SK-N-SH (cell line): ENCODE data around the gene ATP11B. TPM values are rescaled to one million over a fixed set of nuclear protein-coding genes. Genes with fewer than 3 reads are reported as not detected.

Experiments used
- CTCF ChIA-PET: fragments of 300-600, 350-600 bp; formaldehyde crosslinking; extraction: SDS; loops from one replicate; lab custom pipeline; 2021; lab: Yijun Ruan, JAX
- POLR2A ChIA-PET: fragments of 350-600 bp; sonication (Branson Sonifier 250); formaldehyde crosslinking; extraction: SDS; loops from one replicate; lab custom pipeline; 2020; ENCODE audit warnings: antibody characterized with exemption, inconsistent platforms; lab: Yijun Ruan, JAX
- DNase-seq: peaks from one replicate; pipeline ENCODE4 v3.0.0; 2012
- H2AFZ ChIP-seq: fragments of 200-600 bp; sonication (generic); 2 replicates; pipeline ENCODE4 v1.8.1; 2016; ENCODE audit warnings: antibody characterized with exemption, mild to moderate bottlenecking, low read depth
- H3F3A ChIP-seq: fragments of 200-600 bp; sonication (generic); replicated peaks from 2 replicates; pipeline ENCODE3; 2016; ENCODE audit warnings: antibody characterized with exemption, mild to moderate bottlenecking; ENCODE audit not compliant: insufficient read depth
- H3K27ac ChIP-seq, 2 experiments: fragments of 200-500 bp in 1 of 2; fragments of 200-600 bp in 1 of 2; sonication (Bioruptor generic) in 1 of 2; sonication (generic), shearing (Covaris generic) in 1 of 2; 2 replicates each; pipeline versions ENCODE4 v1.5.1 to v1.6.1; 2014 to 2016; ENCODE audit warnings: low read depth in 2 of 2, inconsistent platforms in 1 of 2, low read length in 1 of 2, mild to moderate bottlenecking in 1 of 2, mixed read lengths in 1 of 2
- H3K27me3 ChIP-seq: fragments of 200-600 bp; sonication (generic), shearing (Covaris generic); 2 replicates; pipeline ENCODE4 v1.6.1; 2016; ENCODE audit warnings: mixed run types; ENCODE audit not compliant: insufficient read depth
- H3K36me3 ChIP-seq, 2 experiments: fragments of 200-500 bp in 1 of 2; fragments of 200-600 bp in 1 of 2; sonication (Bioruptor generic) in 1 of 2; sonication (generic) in 1 of 2; replicated peaks in 1 of 2; 2 replicates each; pipeline versions ENCODE3 to v1.5.1; 2014 to 2016; ENCODE audit warnings: low read length in 1 of 2, mild to moderate bottlenecking in 1 of 2; ENCODE audit not compliant: insufficient read depth in 2 of 2, control insufficient read depth in 1 of 2
- H3K4me1 ChIP-seq, 2 experiments: fragments of 200-500 bp in 1 of 2; fragments of 200-600 bp in 1 of 2; sonication (Bioruptor generic) in 1 of 2; sonication (generic), shearing (Covaris generic) in 1 of 2; 2 replicates each; pipeline versions ENCODE4 v1.5.1 to v1.6.1; 2014 to 2016; ENCODE audit warnings: low read depth in 1 of 2, low read length in 1 of 2, mixed run types in 1 of 2; ENCODE audit not compliant: insufficient read depth in 2 of 2, control insufficient read depth in 1 of 2
- H3K4me2 ChIP-seq: fragments of 200-600 bp; sonication (generic), shearing (Covaris generic); 2 replicates; pipeline ENCODE4 v1.6.1; 2017; ENCODE audit warnings: mixed run types
- H3K4me3 ChIP-seq, 2 experiments: fragments of 200-500 bp in 1 of 2; fragments of 200-600 bp in 1 of 2; sonication (Bioruptor generic) in 1 of 2; sonication (generic), shearing (Covaris generic) in 1 of 2; 2 replicates each; pipeline versions ENCODE4 v1.5.1 to v1.8.1; 2014 to 2016; ENCODE audit warnings: low read depth in 2 of 2, inconsistent platforms in 1 of 2, low read length in 1 of 2, mild to moderate bottlenecking in 1 of 2, mixed read lengths in 1 of 2, moderate library complexity in 1 of 2
- H3K79me2 ChIP-seq: fragments of 200-600 bp; sonication (generic); 2 replicates; pipeline ENCODE4 v1.8.1; 2017; ENCODE audit warnings: mild to moderate bottlenecking; ENCODE audit not compliant: insufficient read depth
- H3K9ac ChIP-seq: fragments of 200-600 bp; sonication (generic); 2 replicates; pipeline ENCODE4 v1.6.1; 2017; ENCODE audit warnings: mixed run types
- H3K9me2 ChIP-seq: fragments of 200-600 bp; sonication (generic); 2 replicates; pipeline ENCODE4 v1.6.1; 2017; ENCODE audit warnings: mixed run types
- H3K9me3 ChIP-seq: fragments of 200-600 bp; sonication (generic); 2 replicates; pipeline ENCODE4 v1.6.1; 2017; ENCODE audit warnings: mixed run types, mild to moderate bottlenecking, moderate library complexity
- H4K20me1 ChIP-seq: fragments of 200-600 bp; sonication (generic); 2 replicates; pipeline ENCODE4 v1.6.1; 2017; ENCODE audit warnings: mild to moderate bottlenecking, mixed run types; ENCODE audit not compliant: insufficient read depth
- EP300 ChIP-seq, 2 experiments: IDR thresholded peaks; 2 replicates each; pipeline versions ENCODE4 v1.4.0 to v1.6.1; 2012; ENCODE audit warnings: borderline replicate concordance in 1 of 2, low read depth in 1 of 2, low read length in 1 of 2
- EZH2phosphoT487 ChIP-seq: fragments of 200-600 bp; sonication (generic); IDR thresholded peaks from 2 replicates; pipeline ENCODE4 v1.6.1; 2017; ENCODE audit warnings: low read depth, mixed run types, mild to moderate bottlenecking, antibody characterized with exemption, moderate library complexity, borderline replicate concordance
- FOSL2 ChIP-seq: IDR thresholded peaks from 2 replicates; pipeline ENCODE4 v1.4.0; 2012; ENCODE audit warnings: low read depth, mild to moderate bottlenecking, moderate library complexity, borderline replicate concordance
- FOXJ3 ChIP-seq: sonication (generic); formaldehyde crosslinking; IDR thresholded peaks from 2 replicates; pipeline ENCODE4 v1.5.1; 2020; ENCODE audit warnings: mild to moderate bottlenecking, missing genetic modification reagents
- IRF3 ChIP-seq: fragments of 150-350 bp; IDR thresholded peaks from 2 replicates; pipeline ENCODE4 v1.6.1; 2016; ENCODE audit warnings: mild to moderate bottlenecking, low read depth, low read length
- JUND ChIP-seq: IDR thresholded peaks from 2 replicates; pipeline ENCODE4 v1.4.0; 2012
- MAX ChIP-seq: IDR thresholded peaks from 2 replicates; pipeline ENCODE4 v1.4.0; 2012; ENCODE audit warnings: low read depth
- RXRA ChIP-seq: IDR thresholded peaks from 2 replicates; pipeline ENCODE4 v1.4.0; 2012; ENCODE audit warnings: low read depth, mild to moderate bottlenecking, borderline replicate concordance
- SIN3A ChIP-seq: IDR thresholded peaks from 2 replicates; pipeline ENCODE4 v1.6.1; 2012; ENCODE audit warnings: low read depth, mild to moderate bottlenecking, low read length, moderate library complexity, borderline replicate concordance
- USF2 ChIP-seq: fragments of 150-350 bp; IDR thresholded peaks from 2 replicates; pipeline ENCODE4 v1.6.1; 2017; ENCODE audit warnings: antibody characterized with exemption, low read length, low read depth, borderline replicate concordance
- WGBS: methylation state at CpG from one replicate; pipeline ENCODE4 v1.1.6; 2017; ENCODE audit warnings: low lambda C conversion rate; 5-methylcytosine and 5-hydroxymethylcytosine counted together
- polyA plus RNA-seq, 3 experiments: library from polyadenylated mRNA; depleted of rRNA; stranded (reverse); fragments of >200 nt; gene quantifications; 2 replicates each; pipeline ENCODE4 v1.2.3, GENCODE V29; 2012

The ATP11B gene
- polyA plus RNA-seq, 1 of the 3 experiments (the other 2 are of a cell fraction): 8.7 TPM

GRCh38 chr3:182962166-182962565 is 168.9 kb downstream of the ATP11B start:
- Histone ChIP-seq H3K4me2 (no peak overlapping the region), H3K36me3 (peaks cover 37% of the 10 kb centered on the region in 2 experiments), H3K9me3 (no peaks in the 10 kb centered on the region), H3K4me1 (peaks cover 6 to 11% of the 10 kb centered on the region in 2 experiments; a peak in 2 of 4 replicates), H2AFZ (no peak overlapping the region), H3K9me2 (no peaks in the 10 kb centered on the region), H3K4me3 (no peak overlapping the region), H4K20me1 (peaks cover 7% of the 10 kb centered on the region), H3K9ac (no peak overlapping the region), H3K27ac (no peak overlapping the region), H3F3A (peaks cover 11% of the 10 kb centered on the region), H3K79me2 (peaks cover 43% of the 10 kb centered on the region), H3K27me3 (no peaks in the 10 kb centered on the region)
- no peak for TF ChIP-seq EP300 (IDR thresholded peaks at IDR 0.05; ENCODE audit: borderline replicate concordance in 1 of 2, low read depth in 1 of 2, low read length in 1 of 2)
- no peak for TF ChIP-seq MAX
- no peak for TF ChIP-seq USF2
- no peak for TF ChIP-seq RXRA
- TF ChIP-seq FOXJ3: no peak
- no peak for TF ChIP-seq SIN3A
- TF ChIP-seq IRF3: no peak
- no peak for TF ChIP-seq JUND
- TF ChIP-seq EZH2phosphoT487: no peak
- POLR2A ChIA-PET: no interaction called here
- CTCF ChIA-PET: interaction anchor here (0.6 kb wide), 1 partner anchor 442 kb away, joined by 3 read pairs; no protein-coding TSS in a partner anchor
- no peak for DNase-seq

- POLR2A ChIA-PET: no interaction called here
- Histone ChIP-seq H3K27ac (no peak overlapping the region), H3K36me3 (peaks cover 23 to 28% of the 10 kb centered on the region in 2 experiments), H3F3A (peaks cover 15% of the 10 kb centered on the region), H2AFZ (no peak overlapping the region), H3K9ac (no peak overlapping the region), H3K9me2 (no peaks in the 10 kb centered on the region), H4K20me1 (peaks cover 23% of the 10 kb centered on the region), H3K4me2 (no peak overlapping the region), H3K27me3 (no peaks in the 10 kb centered on the region), H3K79me2 (peaks cover 62% of the 10 kb centered on the region), H3K9me3 (no peaks in the 10 kb centered on the region), H3K4me1 (peaks cover 6 to 16% of the 10 kb centered on the region in 2 experiments; a peak in 2 of 4 replicates), H3K4me3 (no peak overlapping the region)
- 97% methylated on average over 1 of the region's 1 CpG for WGBS
- DNase-seq: no peak
- no peak for TF ChIP-seq FOSL2
- CTCF ChIA-PET: no interaction called here
These were observed 170.9 kb downstream of the ATP11B start for GRCh38 chr3:182964179-182964578.
